Measurements from ENCODE around the gene S100A7A.

The S100A7A gene

GRCh38 chr1:153375511-153375910 lies 40.8 kb upstream of the S100A7A start, which contains the start of gene S100A12:
Gene S100A12, minus strand, starts transcription at chr1:153375621. Its CDS starts 1,029 bp downstream, at chr1:153374592.
- no peak for DNase-seq (ENCODE audit: low spot score)
- TF ChIP-seq, protein P1, sequence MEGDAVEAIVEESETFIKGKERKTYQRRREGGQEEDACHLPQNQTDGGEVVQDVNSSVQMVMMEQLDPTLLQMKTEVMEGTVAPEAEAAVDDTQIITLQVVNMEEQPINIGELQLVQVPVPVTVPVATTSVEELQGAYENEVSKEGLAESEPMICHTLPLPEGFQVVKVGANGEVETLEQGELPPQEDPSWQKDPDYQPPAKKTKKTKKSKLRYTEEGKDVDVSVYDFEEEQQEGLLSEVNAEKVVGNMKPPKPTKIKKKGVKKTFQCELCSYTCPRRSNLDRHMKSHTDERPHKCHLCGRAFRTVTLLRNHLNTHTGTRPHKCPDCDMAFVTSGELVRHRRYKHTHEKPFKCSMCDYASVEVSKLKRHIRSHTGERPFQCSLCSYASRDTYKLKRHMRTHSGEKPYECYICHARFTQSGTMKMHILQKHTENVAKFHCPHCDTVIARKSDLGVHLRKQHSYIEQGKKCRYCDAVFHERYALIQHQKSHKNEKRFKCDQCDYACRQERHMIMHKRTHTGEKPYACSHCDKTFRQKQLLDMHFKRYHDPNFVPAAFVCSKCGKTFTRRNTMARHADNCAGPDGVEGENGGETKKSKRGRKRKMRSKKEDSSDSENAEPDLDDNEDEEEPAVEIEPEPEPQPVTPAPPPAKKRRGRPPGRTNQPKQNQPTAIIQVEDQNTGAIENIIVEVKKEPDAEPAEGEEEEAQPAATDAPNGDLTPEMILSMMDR (IDR thresholded peaks at IDR 0.05; ENCODE audit: extremely low read depth, missing control alignments) = no peak

GRCh38 chr1:153379591-153379990 lies 36.7 kb upstream of the S100A7A start:
- TF ChIP-seq, protein P1 (IDR thresholded peaks at IDR 0.05; ENCODE audit: extremely low read depth, missing control alignments) = no peak
- no peak for DNase-seq (ENCODE audit: low spot score)

DNA sequence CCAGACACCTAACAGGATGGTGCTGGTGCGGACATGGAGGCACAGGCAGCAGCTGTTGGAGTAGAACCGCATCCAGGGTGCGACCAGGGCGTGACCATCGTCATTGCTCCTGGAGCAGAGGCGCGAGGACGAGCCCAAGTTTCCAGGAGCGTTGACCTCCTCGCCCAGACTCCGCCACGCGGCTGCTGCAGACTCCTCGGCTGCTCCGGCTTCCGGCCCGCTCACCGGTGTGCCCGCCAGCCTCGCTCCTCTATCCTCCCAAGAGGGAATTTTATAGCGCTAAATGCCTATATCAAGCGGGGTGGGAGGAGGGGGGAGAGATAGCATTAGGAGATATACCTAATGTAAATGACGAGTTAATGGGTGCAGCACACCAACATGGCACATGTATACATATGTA lies 35.6 kb upstream of the S100A7A start:
- TF ChIP-seq, protein P1 (IDR thresholded peaks at IDR 0.05; ENCODE audit: extremely low read depth, missing control alignments) = no peak
- no peak for DNase-seq (ENCODE audit: low spot score)

DNA sequence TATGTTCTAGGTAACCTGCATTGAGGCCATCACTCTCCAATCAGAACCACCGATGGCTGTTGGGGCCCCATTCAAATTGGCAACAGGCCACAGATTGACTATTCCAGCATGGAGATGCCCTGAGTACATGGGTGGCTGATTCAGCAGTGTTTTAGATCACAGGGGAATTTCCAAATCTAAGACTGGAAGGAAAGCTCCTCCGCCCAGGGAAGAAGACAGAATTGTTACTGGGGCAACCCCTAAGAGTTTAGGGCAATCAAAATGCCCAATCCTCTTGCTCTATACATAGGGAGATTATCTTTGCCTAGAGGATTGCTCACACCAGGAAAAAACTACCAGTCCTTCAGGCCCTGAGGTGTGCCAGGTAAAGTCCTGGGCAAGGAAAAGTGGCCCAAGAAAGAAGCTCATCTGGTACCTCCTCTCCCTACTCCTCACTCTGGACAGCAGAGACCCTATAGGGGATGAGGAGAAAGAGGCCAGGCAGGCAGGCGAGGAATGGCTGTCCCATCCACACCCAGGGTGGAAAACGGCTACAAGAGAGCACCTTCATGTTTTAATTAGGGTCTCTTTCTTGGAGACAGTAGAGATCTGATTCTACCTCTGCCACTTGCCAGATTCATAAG lies 31.3 kb upstream of the S100A7A start:
- no peak for DNase-seq (ENCODE audit: low spot score)
- TF ChIP-seq, protein P1 (IDR thresholded peaks at IDR 0.05; ENCODE audit: extremely low read depth, missing control alignments) = no peak

DNA sequence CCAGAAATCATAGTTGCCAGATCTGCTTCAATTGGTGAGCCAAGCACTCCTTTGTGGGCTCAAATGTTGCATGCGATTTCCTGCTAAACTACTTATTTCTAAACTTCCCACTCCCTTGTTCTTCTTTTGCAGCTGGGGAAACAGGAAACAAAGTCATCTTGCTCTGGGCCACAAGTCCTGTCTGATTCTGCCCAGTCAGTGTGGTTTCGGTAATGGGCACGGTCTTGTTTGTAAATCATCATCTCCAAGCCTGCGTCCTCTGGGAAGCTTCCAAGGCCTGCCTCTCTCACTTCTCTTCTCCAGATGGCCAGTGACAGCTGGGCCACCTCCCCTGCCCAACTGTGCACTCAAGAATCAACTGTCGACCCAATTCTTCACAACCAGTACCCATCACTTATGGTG lies 29.8 kb upstream of the S100A7A start:
- TF ChIP-seq, protein P1 (IDR thresholded peaks at IDR 0.05; ENCODE audit: extremely low read depth, missing control alignments) = no peak
- no peak for DNase-seq (ENCODE audit: low spot score)

DNA sequence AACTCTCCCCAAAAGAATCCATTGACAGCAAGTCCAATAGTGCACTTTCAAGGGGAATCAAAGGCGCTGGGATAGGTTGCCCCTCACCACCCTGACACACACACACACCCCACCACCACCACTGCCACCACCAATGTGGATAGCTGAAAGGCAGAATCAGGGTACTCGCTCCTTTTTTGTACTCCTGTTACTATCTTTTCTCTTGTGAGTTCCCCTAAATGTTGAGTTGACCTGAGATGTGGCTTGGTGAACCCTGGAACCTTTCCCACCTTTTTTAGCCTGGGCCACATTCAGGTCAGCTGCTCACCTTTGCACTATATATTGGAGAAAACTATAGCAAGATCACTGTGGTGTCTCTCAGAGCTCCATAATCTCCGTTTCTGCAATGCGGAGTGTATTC lies 29.3 kb upstream of the S100A7A start:
- no peak for DNase-seq (ENCODE audit: low spot score)
- TF ChIP-seq, protein P1 (IDR thresholded peaks at IDR 0.05; ENCODE audit: extremely low read depth, missing control alignments) = no peak

GRCh38 chr1:153387785-153388184 lies 28.5 kb upstream of the S100A7A start:
- TF ChIP-seq, protein P1 (IDR thresholded peaks at IDR 0.05; ENCODE audit: extremely low read depth, missing control alignments) = no peak
- DNase-seq (ENCODE audit: low spot score) = no peak

All from GM20000 (cell line).